ENCODE data around the gene PIM1.
"Not testable (repeated sequence)": the region's sequence is repeated elsewhere in the genome, so short reads cannot be mapped to it uniquely, and the experiment has no call there.

Gene PIM1

DNA sequence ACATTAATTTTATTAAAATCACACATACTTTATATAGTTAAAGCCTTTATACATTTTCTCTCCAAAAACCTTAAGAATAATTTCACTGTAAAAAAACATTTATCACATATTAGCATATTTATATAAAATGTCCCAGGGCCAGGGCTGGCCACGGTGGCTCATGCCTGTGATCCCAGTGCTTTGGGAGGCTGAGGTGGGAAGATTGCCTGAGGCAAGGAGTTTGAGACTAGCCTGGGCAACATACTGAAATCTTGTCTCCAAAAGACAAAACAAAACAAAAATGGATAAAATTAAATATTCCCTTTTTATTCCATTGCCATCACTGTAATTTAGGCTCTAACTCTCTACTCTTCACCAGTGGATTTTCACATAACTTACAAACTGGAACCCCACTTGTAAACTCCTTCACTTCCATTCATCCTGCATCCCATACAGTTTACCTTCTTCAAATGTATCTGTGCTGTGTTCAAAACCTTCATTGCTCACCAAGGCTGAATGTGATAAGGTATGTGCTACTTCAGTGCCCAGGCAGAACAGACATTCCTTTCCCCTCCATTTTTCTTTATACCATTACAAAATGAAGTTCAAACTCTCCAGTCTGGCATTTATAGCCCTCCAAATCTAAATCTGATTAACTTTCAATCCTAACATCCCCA lies 42.9 kb upstream of the PIM1 start:
- H3K4me3 ChIP-seq (replicated peaks; ENCODE audit: low read depth, low read length): no peak overlapping the region
- no peak for DNase-seq (ENCODE audit: low read depth)
- no peak for TF ChIP-seq CTCF (IDR thresholded peaks at IDR 0.05; ENCODE audit: low read length, missing control alignments)

DNA sequence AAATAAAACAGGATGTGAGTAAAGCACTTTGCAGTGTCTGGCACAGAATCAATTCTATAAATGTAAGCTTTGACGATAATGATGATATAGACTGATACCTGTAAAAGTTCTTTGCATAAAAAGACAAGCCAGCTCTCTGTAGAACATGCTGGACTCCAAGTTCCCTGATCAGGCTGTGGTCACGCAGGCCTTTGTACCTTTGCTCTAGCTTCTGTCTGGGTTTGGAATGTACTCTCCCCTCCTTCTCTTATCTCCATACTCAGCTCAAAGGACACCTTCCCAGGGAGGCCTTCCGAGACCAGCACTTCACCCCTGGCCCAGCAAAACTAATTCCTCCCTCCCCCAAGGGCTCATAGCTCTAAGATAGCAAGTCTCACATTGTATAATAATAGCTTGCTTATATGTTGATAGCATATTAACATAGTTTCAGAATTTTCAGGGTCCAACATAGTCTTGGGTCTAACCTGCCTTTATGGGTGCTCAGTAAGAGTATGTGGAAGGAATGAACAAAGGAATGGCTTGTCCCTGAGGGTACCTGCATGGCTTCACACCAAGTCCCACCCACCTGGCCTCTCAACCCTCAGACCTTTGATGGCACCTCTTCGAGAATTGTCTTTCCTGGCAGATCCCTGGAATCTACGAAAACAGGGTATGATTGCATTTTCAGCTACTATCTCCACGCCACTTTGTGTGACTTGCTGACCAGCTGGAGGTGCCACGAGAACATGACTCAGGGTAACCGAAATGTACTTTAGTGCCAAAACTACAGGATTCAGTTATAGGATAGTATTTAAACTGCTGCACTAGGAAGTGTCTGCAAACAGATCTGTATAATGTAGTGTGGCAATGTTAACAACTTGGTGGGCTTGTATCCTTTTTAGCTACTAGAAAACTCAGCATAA lies 41.7 kb upstream of the PIM1 start:
- peak; percentile 72 for DNase-seq (ENCODE audit: low read depth)
- no peak overlapping the region for H3K4me3 ChIP-seq (replicated peaks; ENCODE audit: low read depth, low read length)
- TF ChIP-seq CTCF (IDR thresholded peaks at IDR 0.05; ENCODE audit: low read length, missing control alignments): no peak

DNA sequence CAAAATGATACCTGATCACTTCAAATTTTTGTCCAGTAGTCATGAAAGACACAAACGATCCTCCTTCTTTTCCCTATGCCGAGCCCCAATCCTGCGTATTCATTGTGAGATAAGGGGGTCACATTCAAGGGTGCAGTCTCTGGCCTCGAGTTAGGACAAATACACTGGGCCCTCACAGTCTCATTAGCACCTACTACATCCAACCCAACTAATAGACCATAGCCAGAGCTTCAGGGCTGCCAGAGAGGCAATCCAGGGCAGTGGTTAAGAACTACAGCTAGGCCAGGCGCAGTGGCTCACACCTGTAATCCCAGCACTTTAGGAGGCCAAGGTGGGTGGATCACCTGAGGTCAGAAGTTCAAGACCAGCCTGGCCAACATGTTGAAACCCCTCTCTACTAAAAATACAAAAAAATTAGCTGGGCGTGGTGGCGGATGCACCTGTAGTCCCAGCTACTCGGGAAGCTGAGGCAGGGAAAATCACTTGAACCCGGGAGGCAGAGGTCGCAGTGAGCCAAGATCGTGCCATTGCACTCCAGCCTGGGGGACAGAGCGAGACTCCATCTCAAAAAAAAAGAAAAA lies 41.0 kb upstream of the PIM1 start:
- not testable (repeated sequence) for DNase-seq (ENCODE audit: low read depth); H3K4me3 ChIP-seq (replicated peaks; ENCODE audit: low read depth, low read length)

DNA sequence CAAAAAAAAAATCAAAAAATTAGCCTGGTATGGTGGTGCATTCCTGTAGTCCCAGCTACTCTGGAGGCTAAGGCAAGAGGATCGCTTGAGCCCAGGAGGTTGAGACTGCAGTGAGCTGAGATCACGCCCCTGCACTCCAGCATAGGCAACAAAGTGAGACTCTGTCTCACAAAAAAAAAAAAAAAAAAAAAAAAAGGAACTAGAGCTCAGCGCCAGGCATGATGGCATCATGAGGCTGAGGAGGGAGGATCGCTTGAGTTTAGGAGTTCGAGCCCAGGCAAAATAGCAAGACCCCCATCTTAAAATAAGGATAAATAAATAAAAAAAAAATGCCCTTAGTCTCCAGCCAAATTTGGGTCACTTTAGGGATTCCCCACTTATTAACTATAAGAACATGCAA lies 40.4 kb upstream of the PIM1 start:
- H3K4me3 ChIP-seq (replicated peaks; ENCODE audit: low read depth, low read length): no peak overlapping the region
- TF ChIP-seq CTCF (IDR thresholded peaks at IDR 0.05; ENCODE audit: low read length, missing control alignments): no peak
- no peak for DNase-seq (ENCODE audit: low read depth)

DNA sequence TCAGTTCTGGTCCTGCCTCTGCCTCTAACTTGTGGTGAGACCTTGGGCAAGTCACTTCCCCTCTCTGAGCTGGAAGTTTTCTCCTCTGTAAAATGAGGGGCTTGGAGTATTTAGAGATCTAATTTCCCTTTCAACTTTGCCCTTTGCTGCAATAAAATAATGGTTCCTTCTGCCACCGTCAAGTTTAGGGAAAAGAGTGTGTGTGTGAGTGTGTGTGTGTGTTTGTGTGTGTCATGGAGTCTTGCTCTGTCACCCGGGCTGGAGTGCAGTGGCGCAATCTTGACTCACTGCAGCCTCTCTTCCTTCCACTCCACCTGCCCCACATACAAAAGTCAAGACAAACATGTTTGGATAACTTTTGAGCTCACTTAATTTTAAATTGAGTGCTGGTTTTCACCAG lies 39.2 kb upstream of the PIM1 start:
- no peak overlapping the region for H3K4me3 ChIP-seq (replicated peaks; ENCODE audit: low read depth, low read length)
- TF ChIP-seq CTCF (IDR thresholded peaks at IDR 0.05; ENCODE audit: low read length, missing control alignments): no peak
- no peak for DNase-seq (ENCODE audit: low read depth)

- H3K4me3 ChIP-seq (replicated peaks; ENCODE audit: low read depth, low read length): no peak overlapping the region
These were observed 38.6 kb upstream of the PIM1 start for GRCh38 chr6:37131104-37131959.

More at GRCh38 chr6:37131104-37131959, 38.6 kb upstream of the PIM1 start:
- TF ChIP-seq CTCF (IDR thresholded peaks at IDR 0.05; ENCODE audit: low read length, missing control alignments): no peak
- DNase-seq (ENCODE audit: low read depth): no peak

Measured in fibroblast of pulmonary artery (primary cell).